Lower leg skin (tissue), 4 donors: ENCODE measurements around the gene TRMT112. TPM values are rescaled to one million over a fixed set of nuclear protein-coding genes. Genes with fewer than 3 reads are reported as not detected.

Experiments used
- DNase-seq, 2 donors: peaks; one replicate each; pipeline ENCODE4 v3.0.0-alpha.2; 2019; ENCODE audit warnings: low spot score in 2 of 2
- H3K4me3 ChIP-seq: fragments of 200-600 bp; sonication (generic); 2 replicates; pipeline ENCODE4 v1.5.1; 2017; ENCODE audit warnings: mild to moderate bottlenecking, low read depth; ENCODE audit not compliant: poor library complexity, severe bottlenecking
- CTCF ChIP-seq, 3 donors: fragments of 450-650 bp; IDR thresholded peaks; one replicate each; pipeline ENCODE4 v1.5.1; 2016; ENCODE audit warnings: antibody characterized with exemption in 3 of 3, mild to moderate bottlenecking in 3 of 3, moderate library complexity in 2 of 3
- POLR2A ChIP-seq, 2 donors: fragments of 450-650 bp; IDR thresholded peaks; one replicate each; pipeline ENCODE4 v1.6.1; 2016 to 2017; ENCODE audit warnings: antibody characterized with exemption in 2 of 2, mild to moderate bottlenecking in 1 of 2, moderate library complexity in 1 of 2
- WGBS, 2 donors: methylation state at CpG; one replicate each; pipeline ENCODE4 v1.1.5; 2018; 5-methylcytosine and 5-hydroxymethylcytosine counted together
- intact Hi-C: fragments of 100-400 bp; cut with DNase I; formaldehyde crosslinking; loops from one replicate; pipeline ENCODE4 v1.15.0; 2023; ENCODE audit warnings: low total_unique reads
- total RNA-seq, 4 donors: library from RNA; depleted of rRNA; stranded (reverse); fragments of >200 nt; gene quantifications; one replicate each; pipeline ENCODE4 v1.1.0, GENCODE V29; 2016

Gene TRMT112
- total RNA-seq, 4 donors from 2014 or later, result 199 to 356 (median 255) TPM

DNA sequence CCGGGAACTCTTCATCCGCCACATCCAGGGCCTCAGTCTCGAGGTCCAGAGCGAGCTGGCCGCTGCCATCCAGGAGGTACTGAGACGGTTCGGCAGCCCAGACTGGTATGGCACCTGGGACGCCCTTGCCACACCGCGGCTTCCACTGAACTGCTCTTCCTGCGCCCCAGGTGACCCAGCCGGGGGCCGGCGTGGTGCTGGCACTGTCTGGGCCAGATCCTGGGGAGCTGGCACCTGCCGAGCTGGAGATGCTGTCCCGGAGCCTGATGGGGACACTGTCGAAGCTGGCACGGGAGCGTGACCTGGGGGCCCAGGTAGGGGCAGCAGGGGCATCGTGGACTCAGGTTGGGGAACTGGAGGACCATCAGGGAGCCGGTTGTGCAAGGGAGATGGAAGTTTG, 24.1 kb upstream of the TRMT112 start:
- no peak for DNase-seq
- no peak overlapping the region for H3K4me3 ChIP-seq
- 86 to 89% methylated on average over 15 to 17 of the region's 21 CpGs for WGBS, 2 donors
- no peak for TF ChIP-seq POLR2A (IDR thresholded peaks at IDR 0.05)
- no peak for TF ChIP-seq CTCF (IDR thresholded peaks at IDR 0.05)
- intact Hi-C loops, result no loop called here

DNA sequence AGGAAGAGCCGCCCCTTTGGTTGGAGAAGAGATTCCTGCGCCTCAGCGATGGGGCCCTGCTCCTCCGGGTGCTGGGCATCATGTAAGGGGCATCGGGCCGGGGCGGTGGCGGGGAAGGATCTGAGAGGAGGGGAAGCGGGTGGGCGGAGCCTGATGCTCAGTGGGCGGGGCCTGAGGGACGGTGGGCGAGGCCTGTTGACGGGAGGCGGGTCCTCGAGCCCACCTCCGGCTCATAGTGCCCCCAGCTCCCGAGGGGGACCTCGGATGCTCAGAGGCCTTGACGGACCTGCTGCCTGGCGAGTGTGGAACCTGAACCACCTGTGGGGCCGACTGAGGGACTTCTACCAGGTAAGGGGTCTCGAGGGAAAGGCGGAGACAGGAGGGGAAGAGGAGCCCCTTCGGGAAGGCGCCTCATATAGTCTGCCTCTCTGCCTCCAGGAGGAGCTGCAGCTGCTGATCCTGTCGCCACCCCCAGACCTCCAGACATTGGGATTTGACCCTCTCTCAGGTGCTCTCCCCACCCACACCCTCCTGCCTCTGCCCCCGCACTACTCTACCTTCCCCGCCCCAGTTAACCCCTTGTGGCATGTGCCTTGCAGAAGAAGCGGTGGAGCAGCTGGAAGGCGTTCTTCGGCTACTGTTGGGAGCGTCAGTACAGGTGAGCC, 23.4 kb upstream of the TRMT112 start:
- intact Hi-C loops, result no loop called here
- WGBS, 2 donors, result 45 to 46% methylated on average over 31 to 33 of the region's 33 CpGs
- TF ChIP-seq CTCF (IDR thresholded peaks at IDR 0.05), result no peak
- no peak for TF ChIP-seq POLR2A (IDR thresholded peaks at IDR 0.05)
- no peak for DNase-seq
- H3K4me3 ChIP-seq, result no peak overlapping the region

- WGBS, 2 donors, result 64 to 73% methylated on average over 16 of the region's 16 CpGs
- DNase-seq, result peak in 1 of 2 donors; percentile 95
- no peak for TF ChIP-seq POLR2A (IDR thresholded peaks at IDR 0.05)
- no peak for TF ChIP-seq CTCF (IDR thresholded peaks at IDR 0.05)
Measured at GRCh38 chr11:64339754-64340408, 22.5 kb upstream of the TRMT112 start, which contains the start of gene CCDC88B. TSS of gene CCDC88B (plus strand) at chr11:64340204. CDS start at chr11:64340267, 63 bp downstream.

DNA sequence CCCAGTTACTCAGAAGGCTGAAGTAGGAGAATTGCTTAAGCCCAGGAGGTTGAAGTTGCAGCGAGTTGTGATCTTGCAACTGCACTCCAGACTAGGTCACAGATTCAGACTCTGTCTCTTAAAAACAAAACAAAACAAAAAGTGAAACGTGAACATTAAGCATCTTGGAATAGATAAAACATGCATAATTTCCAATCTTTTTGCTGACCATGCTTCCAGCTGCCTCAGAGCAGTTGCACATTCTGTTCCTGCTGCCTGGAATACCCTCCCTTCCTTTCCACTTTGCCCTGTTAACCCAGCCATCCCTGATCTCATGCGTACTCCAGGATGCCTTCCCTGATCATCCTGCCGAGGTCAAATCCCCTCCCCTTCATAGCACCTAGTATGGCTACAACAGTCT, 21.9 kb upstream of the TRMT112 start:
- no peak overlapping the region for H3K4me3 ChIP-seq
- TF ChIP-seq CTCF (IDR thresholded peaks at IDR 0.05) (no peak), POLR2A (IDR thresholded peaks at IDR 0.05) (no peak)

More at GRCh38 chr11:64339754-64340408, 22.5 kb upstream of the TRMT112 start, which contains the start of gene CCDC88B:
- H3K4me3 ChIP-seq, result no peak within 1 kb of the TSS
- intact Hi-C loops, result no loop called here

DNA sequence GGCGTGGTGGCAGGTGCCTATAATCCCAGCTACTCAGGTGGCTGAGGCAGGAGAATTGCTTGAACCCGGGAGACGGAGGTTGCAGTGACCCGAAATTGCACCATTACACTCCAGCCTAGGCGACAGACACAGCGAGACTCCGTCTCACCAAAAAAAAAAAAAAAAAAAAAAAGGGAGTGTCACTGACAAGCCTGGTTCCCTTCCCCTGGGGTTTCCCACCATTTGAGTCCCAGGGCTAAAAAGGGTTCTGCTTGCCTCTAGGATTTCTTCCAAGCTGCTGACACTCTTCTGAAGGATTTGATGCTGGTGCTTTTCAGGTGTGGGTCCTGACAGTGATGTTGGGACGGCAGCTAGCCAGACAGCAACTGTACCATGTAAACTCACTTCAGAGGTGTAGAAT, 21.4 kb upstream of the TRMT112 start:
- no peak overlapping the region for H3K4me3 ChIP-seq
- 85 to 86% methylated on average over 8 of the region's 8 CpGs for WGBS, 2 donors
- no peak for TF ChIP-seq CTCF (IDR thresholded peaks at IDR 0.05)
- TF ChIP-seq POLR2A (IDR thresholded peaks at IDR 0.05), result no peak
- no peak for DNase-seq
- intact Hi-C loops, result no loop called here

More for the DNA sequence above, 21.9 kb upstream of the TRMT112 start:
- WGBS, 2 donors, result 59 to 72% methylated on average over 4 of the region's 4 CpGs
- no peak for DNase-seq
- intact Hi-C loops, result no loop called here
